HEK293 (cell line): ENCODE results near the gene IMMP2L.

Source experiments
- CTCF ChIA-PET: fragments of 350-600 bp; formaldehyde crosslinking; extraction: SDS; loops from one replicate; lab custom pipeline; 2021; ENCODE audit warnings: antibody characterized with exemption; lab: Yijun Ruan, JAX
- POLR2A ChIA-PET: fragments of 300-600 bp; formaldehyde crosslinking; extraction: SDS; loops from one replicate; lab custom pipeline; 2020; ENCODE audit warnings: antibody characterized with exemption, inconsistent platforms; lab: Yijun Ruan, JAX
- H3K27ac ChIP-seq: fragments of 200-500 bp; sonication (Bioruptor generic); 2 replicates; pipeline ENCODE4 v1.5.1; 2014; ENCODE audit warnings: low read depth, low read length, control low read depth, inconsistent platforms; ENCODE audit errors: extremely low read depth
- H3K36me3 ChIP-seq, 2 experiments: fragments of 200-500 bp in 1 of 2; sonication (Bioruptor generic) in 1 of 2; 1 replicate in 1 of 2; 2 replicates in 1 of 2; pipeline ENCODE4 v1.5.1; 2014 to 2017; ENCODE audit warnings: inconsistent platforms in 2 of 2, low read length in 2 of 2; ENCODE audit not compliant: control insufficient read depth in 2 of 2, insufficient read depth in 1 of 2
- H3K4me1 ChIP-seq: fragments of 200-500 bp; sonication (Bioruptor generic); 2 replicates; pipeline ENCODE4 v1.5.1; 2014; ENCODE audit warnings: mild to moderate bottlenecking, low read length, inconsistent platforms; ENCODE audit not compliant: control insufficient read depth, insufficient read depth
- H3K4me3 ChIP-seq: 2 replicates; pipeline ENCODE4 v1.5.1; 2011; ENCODE audit warnings: low read depth, mild to moderate bottlenecking, control low read depth, low read length, moderate library complexity
- H3K9me3 ChIP-seq: fragments of 200-500 bp; sonication (Bioruptor generic); 2 replicates; pipeline ENCODE4 v1.5.1; 2014; ENCODE audit warnings: low read depth, low read length, inconsistent platforms; ENCODE audit not compliant: control insufficient read depth, insufficient read depth
- CTCF ChIP-seq: fragments of 450-650 bp; formaldehyde crosslinking; IDR thresholded peaks from 2 replicates; pipeline ENCODE4 v1.5.1; 2016; ENCODE audit warnings: missing biosample characterization, missing genetic modification characterization
- KLF10 ChIP-seq: fragments of 450-650 bp; IDR thresholded peaks from 2 replicates; pipeline ENCODE4 v1.5.1; 2018; ENCODE audit warnings: missing biosample characterization, mild to moderate bottlenecking, missing genetic modification characterization
- SETDB1 ChIP-seq: IDR thresholded peaks from one replicate; pipeline ENCODE4 v1.6.1; 2017; ENCODE audit warnings: mild to moderate bottlenecking, low read length, moderate library complexity, mixed read lengths; ENCODE audit not compliant: insufficient read length
- SP2 ChIP-seq: fragments of 450-650 bp; formaldehyde crosslinking; IDR thresholded peaks from 2 replicates; pipeline ENCODE4 v1.5.1; 2016; ENCODE audit warnings: missing biosample characterization, missing genetic modification characterization
- SP7 ChIP-seq: fragments of 450-650 bp; formaldehyde crosslinking; IDR thresholded peaks from 2 replicates; pipeline ENCODE4 v1.5.1; 2016; ENCODE audit warnings: missing biosample characterization, missing genetic modification characterization
- ZBTB17 ChIP-seq: fragments of 450-650 bp; formaldehyde crosslinking; IDR thresholded peaks from 2 replicates; pipeline ENCODE4 v1.5.1; 2016; ENCODE audit warnings: missing biosample characterization, missing genetic modification characterization
- ZNF169 ChIP-seq: fragments of 450-650 bp; formaldehyde crosslinking; IDR thresholded peaks from 2 replicates; pipeline ENCODE4 v1.5.1; 2016; ENCODE audit warnings: missing biosample characterization, missing genetic modification characterization
- ZNF184 ChIP-seq: fragments of 450-650 bp; IDR thresholded peaks from 2 replicates; pipeline ENCODE4 v1.5.1; 2018; ENCODE audit warnings: missing biosample characterization, mild to moderate bottlenecking, missing genetic modification characterization
- ZNF274 ChIP-seq, 2 experiments: fragments of 200-500 bp in 1 of 2; fragments of 450-650 bp in 1 of 2; sonication (Bioruptor generic) in 1 of 2; formaldehyde crosslinking in 1 of 2; IDR thresholded peaks; 2 replicates each; pipeline versions ENCODE4 v1.5.1 to v1.6.1; 2014 to 2016; ENCODE audit warnings: borderline replicate concordance in 1 of 2, inconsistent platforms in 1 of 2, low read length in 1 of 2, missing biosample characterization in 1 of 2, missing genetic modification characterization in 1 of 2
- ZNF280C ChIP-seq: fragments of 450-650 bp; formaldehyde crosslinking; IDR thresholded peaks from 2 replicates; pipeline ENCODE4 v1.5.1; 2016; ENCODE audit warnings: missing biosample characterization, missing genetic modification characterization
- ZNF280D ChIP-seq: fragments of 450-650 bp; formaldehyde crosslinking; IDR thresholded peaks from 2 replicates; pipeline ENCODE4 v1.5.1; 2016; ENCODE audit warnings: missing biosample characterization, missing genetic modification characterization
- ZNF416 ChIP-seq: fragments of 450-650 bp; formaldehyde crosslinking; IDR thresholded peaks from 2 replicates; pipeline ENCODE4 v1.5.1; 2016; ENCODE audit warnings: missing biosample characterization, missing genetic modification characterization
- ZNF473 ChIP-seq: fragments of 450-650 bp; formaldehyde crosslinking; IDR thresholded peaks from 2 replicates; pipeline ENCODE4 v1.5.1; 2017; ENCODE audit warnings: missing biosample characterization, missing genetic modification characterization
- ZNF645 ChIP-seq: fragments of 450-650 bp; formaldehyde crosslinking; IDR thresholded peaks from 2 replicates; pipeline ENCODE4; 2016; ENCODE audit warnings: missing biosample characterization, missing genetic modification characterization
- ZNF670 ChIP-seq: fragments of 450-650 bp; formaldehyde crosslinking; IDR thresholded peaks from 2 replicates; pipeline ENCODE4 v1.5.1; 2016; ENCODE audit warnings: missing biosample characterization, missing genetic modification characterization, low read depth
- ZNF791 ChIP-seq: fragments of 450-650 bp; formaldehyde crosslinking; IDR thresholded peaks from 2 replicates; pipeline ENCODE4 v1.5.1; 2016; ENCODE audit warnings: missing biosample characterization, missing genetic modification characterization

Gene IMMP2L

GRCh38 chr7:110764852-110765251 lies 797.4 kb downstream of the IMMP2L start:
- CTCF ChIA-PET = no interaction called here

More at GRCh38 chr7:110764852-110765251, 797.4 kb downstream of the IMMP2L start:
- POLR2A ChIA-PET = no interaction called here
- Histone ChIP-seq H3K4me3 (no peak overlapping the region), H3K36me3 (no peaks in the 10 kb centered on the region), H3K4me1 (no peaks in the 10 kb centered on the region)
- no peak for TF ChIP-seq ZNF670 (tag by site-specific recombination)
- TF ChIP-seq CTCF = no peak
- no peak for TF ChIP-seq ZNF280C
- no peak for TF ChIP-seq ZNF645 (tag by site-specific recombination)
- no peak for TF ChIP-seq ZNF416 (tag by site-specific recombination)
- no peak for TF ChIP-seq ZNF280D (tag by site-specific recombination)
- TF ChIP-seq ZNF274 (IDR thresholded peaks at IDR 0.05; ENCODE audit: low read length) = no peak
- no peak for TF ChIP-seq ZNF274 (tag by site-specific recombination; IDR thresholded peaks at IDR 0.05; ENCODE audit: borderline replicate concordance)
- TF ChIP-seq SP7 (tag by site-specific recombination) = no peak
- no peak for TF ChIP-seq ZNF184 (tag by site-specific recombination)
- TF ChIP-seq ZNF169 = no peak
- no peak for TF ChIP-seq ZBTB17 (tag by site-specific recombination)
- TF ChIP-seq SP2 (tag by site-specific recombination) = no peak
- no peak for TF ChIP-seq SETDB1
- TF ChIP-seq ZNF473 (tag by site-specific recombination) = no peak
- TF ChIP-seq KLF10 (tag by site-specific recombination) = no peak
- TF ChIP-seq ZNF791 = no peak
- TF ChIP-seq, all 188 proteins: peak for 0
- Histone ChIP-seq H3K9me3 (no peaks in the 10 kb centered on the region), H3K27ac (no peak overlapping the region)
